PC-9 (cell line): Measurements from ENCODE around the gene TBC1D3B.
"Not testable (repeated sequence)": the region's sequence is repeated elsewhere in the genome, so short reads cannot be mapped to it uniquely, and the experiment has no call there.

Experiments used
- EZH2 ChIP-seq: fragments of 200-600 bp; sonication (generic); IDR thresholded peaks from 2 replicates; pipeline ENCODE4 v1.8.0; 2017; ENCODE audit warnings: antibody characterized with exemption, low read depth
- TF ChIP-seq, protein P1 (sequence below): fragments of 200-600 bp; sonication (generic); conservative IDR thresholded peaks from 2 replicates; pipeline ENCODE4 v1.6.1; 2017; ENCODE audit warnings: mixed run types, antibody characterized with exemption, mild to moderate bottlenecking, moderate library complexity

DNA sequence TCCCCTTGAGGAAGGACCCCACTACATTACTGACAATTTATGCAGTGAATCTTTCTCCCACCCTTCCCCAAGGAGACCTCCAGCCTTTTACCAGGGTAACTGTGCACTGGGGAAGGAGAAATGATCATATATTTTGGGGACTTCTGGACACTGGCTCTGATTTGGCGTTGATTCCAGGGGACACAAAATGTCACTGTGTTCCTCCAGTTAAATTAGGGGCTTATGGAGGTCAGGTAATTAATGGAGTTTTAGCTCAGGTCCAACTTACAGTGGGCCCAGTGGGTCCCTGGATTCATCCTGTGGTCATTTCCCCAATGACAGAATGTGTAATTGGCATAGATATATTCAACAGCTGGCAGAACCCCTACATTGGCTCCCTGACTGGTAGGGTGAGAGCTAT, 43.1 kb upstream of the TBC1D3B start:
- TF ChIP-seq, protein P1, sequence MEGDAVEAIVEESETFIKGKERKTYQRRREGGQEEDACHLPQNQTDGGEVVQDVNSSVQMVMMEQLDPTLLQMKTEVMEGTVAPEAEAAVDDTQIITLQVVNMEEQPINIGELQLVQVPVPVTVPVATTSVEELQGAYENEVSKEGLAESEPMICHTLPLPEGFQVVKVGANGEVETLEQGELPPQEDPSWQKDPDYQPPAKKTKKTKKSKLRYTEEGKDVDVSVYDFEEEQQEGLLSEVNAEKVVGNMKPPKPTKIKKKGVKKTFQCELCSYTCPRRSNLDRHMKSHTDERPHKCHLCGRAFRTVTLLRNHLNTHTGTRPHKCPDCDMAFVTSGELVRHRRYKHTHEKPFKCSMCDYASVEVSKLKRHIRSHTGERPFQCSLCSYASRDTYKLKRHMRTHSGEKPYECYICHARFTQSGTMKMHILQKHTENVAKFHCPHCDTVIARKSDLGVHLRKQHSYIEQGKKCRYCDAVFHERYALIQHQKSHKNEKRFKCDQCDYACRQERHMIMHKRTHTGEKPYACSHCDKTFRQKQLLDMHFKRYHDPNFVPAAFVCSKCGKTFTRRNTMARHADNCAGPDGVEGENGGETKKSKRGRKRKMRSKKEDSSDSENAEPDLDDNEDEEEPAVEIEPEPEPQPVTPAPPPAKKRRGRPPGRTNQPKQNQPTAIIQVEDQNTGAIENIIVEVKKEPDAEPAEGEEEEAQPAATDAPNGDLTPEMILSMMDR: not testable (repeated sequence)
- not testable (repeated sequence) for TF ChIP-seq EZH2
